GM19351 (cell line): ENCODE results near the gene PROM2.

Experiments
- ATAC-seq: cut with Tn5 transposase; IDR thresholded peaks from one replicate; pipeline ENCODE4 v1.9.1; 2021; ENCODE audit warnings: mild to moderate bottlenecking, moderate library complexity; ENCODE audit not compliant: unreplicated experiment

PROM2 gene

DNA sequence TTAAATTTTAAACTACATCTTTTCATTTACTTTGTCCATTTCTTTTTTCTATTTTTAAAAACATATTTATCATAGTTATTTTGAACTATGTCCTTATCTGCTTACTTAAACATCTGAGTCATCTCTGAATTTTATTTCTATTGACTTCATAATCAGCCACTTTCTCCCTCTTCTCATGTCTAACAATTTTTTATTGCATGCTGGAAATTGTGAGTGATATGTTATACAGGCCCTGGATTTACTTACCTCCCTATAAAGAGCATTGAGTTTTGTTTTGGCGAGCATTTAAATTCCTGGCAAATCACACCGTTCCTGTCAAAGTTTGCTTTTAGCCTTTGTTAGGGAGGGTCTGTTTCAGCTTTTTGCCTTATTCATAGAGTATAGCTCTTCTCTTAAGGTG, 62.2 kb downstream of the PROM2 start:
- no peak for ATAC-seq

DNA sequence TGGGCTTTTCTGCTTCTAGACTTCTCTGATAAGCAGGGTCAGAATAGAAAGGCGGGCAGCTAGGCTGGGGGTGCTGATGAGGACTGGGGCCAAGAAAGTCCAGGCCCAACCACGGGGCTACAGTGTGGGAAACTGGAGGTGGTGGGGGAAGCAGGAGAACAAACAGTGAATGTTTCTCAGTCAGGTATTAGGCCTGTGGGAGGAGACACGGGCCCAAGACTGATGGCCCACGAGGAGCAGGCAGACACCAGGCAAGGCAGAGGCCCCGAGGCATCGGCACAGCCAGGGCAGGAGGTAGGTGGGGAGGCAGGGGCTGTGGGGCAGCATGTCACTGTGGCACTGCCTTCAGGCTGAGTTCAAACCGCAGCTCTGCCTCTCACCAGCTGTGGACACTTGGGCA, 63.6 kb downstream of the PROM2 start:
- ATAC-seq: no peak
